ENCODE measurements around the gene CTXN2. TPM values are rescaled to one million over a fixed set of nuclear protein-coding genes. Genes with fewer than 3 reads are reported as not detected.
A peak's percentile ranks its signal among the peaks of the same experiment; 100 is the strongest.

CTXN2 gene
- total and polyA plus RNA-seq, 2 of the 13 experiments (the other 11 are each of a cell fraction or from before 2014, with no cell fraction given) = not detected

DNA sequence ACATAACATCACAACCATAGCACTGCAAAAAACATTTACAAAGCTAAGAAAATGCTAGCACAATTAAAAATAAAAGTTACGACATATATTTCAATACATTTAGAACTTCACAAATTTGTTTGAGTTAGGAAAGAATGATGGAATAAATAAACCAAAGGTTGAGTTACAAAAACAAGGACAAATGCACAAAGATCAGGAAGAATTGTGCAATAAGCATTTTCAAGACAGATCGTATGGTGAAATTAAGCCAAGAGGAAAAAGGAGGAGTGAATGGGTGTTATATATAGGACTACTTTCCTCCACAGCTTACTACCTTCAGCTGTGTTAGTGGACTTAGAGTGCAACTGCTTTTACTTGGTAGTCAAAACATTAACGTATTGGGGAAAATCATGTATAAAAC is 5.9 kb upstream of the CTXN2 start:
- FAIRE-seq (no peak), ATAC-seq (no peak), DNase-seq (ENCODE audit: low spot score) (no peak)
- no peak overlapping the region for H3K9ac ChIP-seq (ENCODE audit: insufficient read depth, low read depth, low read length)
- TF ChIP-seq TAF15 (IDR thresholded peaks at IDR 0.05; ENCODE audit: low read depth, low read length, poor library complexity, severe bottlenecking) (no peak), ZNF790 (CRISPR knock-in tag; IDR thresholded peaks at IDR 0.05; ENCODE audit: borderline replicate concordance) (no peak), CEBPB (IDR thresholded peaks at IDR 0.05; ENCODE audit: borderline replicate concordance, low read depth, low read length) (peak; percentile 77; the same call in 1 of the 2 replicates), CEBPG (CRISPR knock-in tag; IDR thresholded peaks at IDR 0.05) (0 out of 2 replicates have a peak, but pooled peaks have one; percentile 8), ZNF253 (CRISPR knock-in tag; IDR thresholded peaks at IDR 0.05; ENCODE audit: borderline replicate concordance) (no peak)
- no peak overlapping the region for H3K27ac ChIP-seq (ENCODE audit: extremely low read length, insufficient read depth, low read length)
- no peaks in the 10 kb centered on the region for H3K4me1 ChIP-seq (ENCODE audit: insufficient read depth, low read length)
- no peaks in the 10 kb centered on the region for H3K9me3 ChIP-seq (ENCODE audit: low read length)
- intact Hi-C loops (cut with micrococcal nuclease; ENCODE audit: unreplicated experiment) (no loop called here), in situ Hi-C loops (cut with HindIII; ENCODE audit: extremely low pct_ligation_motif_present, low pct_unique_long_range_greater_than_20kb) (no loop called here)
- WGBS (ENCODE audit: low lambda C conversion rate) = 2% methylated on average over 3 of the region's 3 CpGs
- no peaks in the 10 kb centered on the region for H3K36me3 ChIP-seq (replicated peaks in 1 of 2; ENCODE audit: control insufficient read depth in 1 of 2, insufficient read depth in 2 of 2, low read length in 2 of 2)
- H4K20me1 ChIP-seq (ENCODE audit: insufficient read depth, low read length) = no peaks in the 10 kb centered on the region
- ChIA-PET CTCF (ENCODE audit: low intra/inter-chr PET ratio, low total read pairs) (no interaction called here), POLR2A (no interaction called here)
- BruUV-seq (replicated peaks) = no TSS peak
- no peaks in the 10 kb centered on the region for H3K79me2 ChIP-seq (ENCODE audit: insufficient read depth, low read length)
- H3K4me2 ChIP-seq (ENCODE audit: low read depth, low read length) = no peak overlapping the region
- no peaks in the 10 kb centered on the region; a peak in 1 of 5 replicates for H3K27me3 ChIP-seq (ENCODE audit: control insufficient read depth in 1 of 2, insufficient read depth in 2 of 2, low read length in 2 of 2)
- no peak overlapping the region for H3K4me3 ChIP-seq (replicated peaks in 1 of 3; ENCODE audit: insufficient read depth in 1 of 3, low read depth in 2 of 3, low read length in 3 of 3)
- no peak overlapping the region for H2AFZ ChIP-seq (ENCODE audit: low read length)

DNA sequence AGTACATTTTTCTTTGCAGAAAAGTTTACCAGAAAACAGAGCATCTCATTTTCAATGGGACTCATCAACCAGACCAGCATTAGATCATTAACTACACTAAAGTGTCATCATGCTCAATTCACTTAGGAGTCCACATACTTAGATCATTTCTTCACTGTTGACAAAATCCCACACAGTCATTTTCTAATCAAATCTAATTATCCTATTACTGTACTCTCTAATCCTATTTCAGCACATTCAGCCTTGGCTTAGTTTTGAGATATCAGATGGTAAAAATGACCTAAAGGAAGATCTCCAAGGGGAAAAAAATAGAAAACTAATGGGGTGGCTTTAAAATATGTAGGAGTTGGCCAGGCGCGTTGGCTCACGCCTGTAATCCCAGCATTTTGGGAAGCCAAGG is 5.2 kb upstream of the CTXN2 start:
- 58% methylated on average over 3 of the region's 3 CpGs for WGBS (ENCODE audit: low lambda C conversion rate)
- BruUV-seq (replicated peaks) = no TSS peak
- H3K79me2 ChIP-seq (ENCODE audit: insufficient read depth, low read length) = no peaks in the 10 kb centered on the region
- TF ChIP-seq ZNF143 (CRISPR knock-in tag; IDR thresholded peaks at IDR 0.05) (no peak), YEATS4 (CRISPR knock-in tag; IDR thresholded peaks at IDR 0.05; ENCODE audit: borderline replicate concordance) (no peak), SP1 (IDR thresholded peaks at IDR 0.05) (no peak), SP1 (CRISPR knock-in tag; IDR thresholded peaks at IDR 0.05) (no peak), CENPT (CRISPR knock-in tag; IDR thresholded peaks at IDR 0.05; ENCODE audit: low read depth) (no peak)
- TF ChIP-seq, protein P1, sequence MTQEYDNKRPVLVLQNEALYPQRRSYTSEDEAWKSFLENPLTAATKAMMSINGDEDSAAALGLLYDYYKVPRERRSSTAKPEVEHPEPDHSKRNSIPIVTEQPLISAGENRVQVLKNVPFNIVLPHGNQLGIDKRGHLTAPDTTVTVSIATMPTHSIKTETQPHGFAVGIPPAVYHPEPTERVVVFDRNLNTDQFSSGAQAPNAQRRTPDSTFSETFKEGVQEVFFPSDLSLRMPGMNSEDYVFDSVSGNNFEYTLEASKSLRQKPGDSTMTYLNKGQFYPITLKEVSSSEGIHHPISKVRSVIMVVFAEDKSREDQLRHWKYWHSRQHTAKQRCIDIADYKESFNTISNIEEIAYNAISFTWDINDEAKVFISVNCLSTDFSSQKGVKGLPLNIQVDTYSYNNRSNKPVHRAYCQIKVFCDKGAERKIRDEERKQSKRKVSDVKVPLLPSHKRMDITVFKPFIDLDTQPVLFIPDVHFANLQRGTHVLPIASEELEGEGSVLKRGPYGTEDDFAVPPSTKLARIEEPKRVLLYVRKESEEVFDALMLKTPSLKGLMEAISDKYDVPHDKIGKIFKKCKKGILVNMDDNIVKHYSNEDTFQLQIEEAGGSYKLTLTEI (CRISPR knock-in tag; conservative IDR thresholded peaks at IDR 0.05) = no peak
- TF ChIP-seq, protein P2, sequence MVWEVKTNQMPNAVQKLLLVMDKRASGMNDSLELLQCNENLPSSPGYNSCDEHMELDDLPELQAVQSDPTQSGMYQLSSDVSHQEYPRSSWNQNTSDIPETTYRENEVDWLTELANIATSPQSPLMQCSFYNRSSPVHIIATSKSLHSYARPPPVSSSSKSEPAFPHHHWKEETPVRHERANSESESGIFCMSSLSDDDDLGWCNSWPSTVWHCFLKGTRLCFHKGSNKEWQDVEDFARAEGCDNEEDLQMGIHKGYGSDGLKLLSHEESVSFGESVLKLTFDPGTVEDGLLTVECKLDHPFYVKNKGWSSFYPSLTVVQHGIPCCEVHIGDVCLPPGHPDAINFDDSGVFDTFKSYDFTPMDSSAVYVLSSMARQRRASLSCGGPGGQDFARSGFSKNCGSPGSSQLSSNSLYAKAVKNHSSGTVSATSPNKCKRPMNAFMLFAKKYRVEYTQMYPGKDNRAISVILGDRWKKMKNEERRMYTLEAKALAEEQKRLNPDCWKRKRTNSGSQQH (CRISPR knock-in tag; IDR thresholded peaks at IDR 0.05; ENCODE audit: low read depth) = no peak
- TF ChIP-seq, protein P3, sequence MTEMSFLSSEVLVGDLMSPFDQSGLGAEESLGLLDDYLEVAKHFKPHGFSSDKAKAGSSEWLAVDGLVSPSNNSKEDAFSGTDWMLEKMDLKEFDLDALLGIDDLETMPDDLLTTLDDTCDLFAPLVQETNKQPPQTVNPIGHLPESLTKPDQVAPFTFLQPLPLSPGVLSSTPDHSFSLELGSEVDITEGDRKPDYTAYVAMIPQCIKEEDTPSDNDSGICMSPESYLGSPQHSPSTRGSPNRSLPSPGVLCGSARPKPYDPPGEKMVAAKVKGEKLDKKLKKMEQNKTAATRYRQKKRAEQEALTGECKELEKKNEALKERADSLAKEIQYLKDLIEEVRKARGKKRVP (CRISPR knock-in tag; IDR thresholded peaks at IDR 0.05) = no peak
- TF ChIP-seq, protein P4, sequence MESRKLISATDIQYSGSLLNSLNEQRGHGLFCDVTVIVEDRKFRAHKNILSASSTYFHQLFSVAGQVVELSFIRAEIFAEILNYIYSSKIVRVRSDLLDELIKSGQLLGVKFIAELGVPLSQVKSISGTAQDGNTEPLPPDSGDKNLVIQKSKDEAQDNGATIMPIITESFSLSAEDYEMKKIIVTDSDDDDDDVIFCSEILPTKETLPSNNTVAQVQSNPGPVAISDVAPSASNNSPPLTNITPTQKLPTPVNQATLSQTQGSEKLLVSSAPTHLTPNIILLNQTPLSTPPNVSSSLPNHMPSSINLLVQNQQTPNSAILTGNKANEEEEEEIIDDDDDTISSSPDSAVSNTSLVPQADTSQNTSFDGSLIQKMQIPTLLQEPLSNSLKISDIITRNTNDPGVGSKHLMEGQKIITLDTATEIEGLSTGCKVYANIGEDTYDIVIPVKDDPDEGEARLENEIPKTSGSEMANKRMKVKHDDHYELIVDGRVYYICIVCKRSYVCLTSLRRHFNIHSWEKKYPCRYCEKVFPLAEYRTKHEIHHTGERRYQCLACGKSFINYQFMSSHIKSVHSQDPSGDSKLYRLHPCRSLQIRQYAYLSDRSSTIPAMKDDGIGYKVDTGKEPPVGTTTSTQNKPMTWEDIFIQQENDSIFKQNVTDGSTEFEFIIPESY (CRISPR knock-in tag; IDR thresholded peaks at IDR 0.05) = no peak

More for the DNA sequence above, 5.2 kb upstream of the CTXN2 start:
- Histone ChIP-seq H3K9me3 (ENCODE audit: low read length) (no peaks in the 10 kb centered on the region), H3K4me1 (ENCODE audit: insufficient read depth, low read length) (no peaks in the 10 kb centered on the region), H3K36me3 (replicated peaks in 1 of 2; ENCODE audit: control insufficient read depth in 1 of 2, insufficient read depth in 2 of 2, low read length in 2 of 2) (no peaks in the 10 kb centered on the region), H3K4me2 (ENCODE audit: low read depth, low read length) (no peak overlapping the region), H4K20me1 (ENCODE audit: insufficient read depth, low read length) (no peaks in the 10 kb centered on the region), H3K9ac (ENCODE audit: insufficient read depth, low read depth, low read length) (no peak overlapping the region), H2AFZ (ENCODE audit: low read length) (no peak overlapping the region), H3K27me3 (ENCODE audit: control insufficient read depth in 1 of 2, insufficient read depth in 2 of 2, low read length in 2 of 2) (no peaks in the 10 kb centered on the region; a peak in 1 of 5 replicates), H3K27ac (ENCODE audit: extremely low read length, insufficient read depth, low read length) (no peak overlapping the region), H3K4me3 (replicated peaks in 1 of 3; ENCODE audit: insufficient read depth in 1 of 3, low read depth in 2 of 3, low read length in 3 of 3) (no peak overlapping the region)
- no peak for FAIRE-seq
- in situ Hi-C loops (cut with HindIII; ENCODE audit: extremely low pct_ligation_motif_present, low pct_unique_long_range_greater_than_20kb) (no loop called here), intact Hi-C loops (cut with micrococcal nuclease; ENCODE audit: unreplicated experiment) (no loop called here)
- ATAC-seq = no peak
- POLR2A ChIA-PET = no interaction called here
- CTCF ChIA-PET (ENCODE audit: low intra/inter-chr PET ratio, low total read pairs) = no interaction called here
- DNase-seq (ENCODE audit: low spot score) = no peak

Data from HepG2 (cell line).